HG03457 (cell line): Measurements from ENCODE around the gene TRAK1.

Experiments used
- ATAC-seq: cut with Tn5 transposase; IDR thresholded peaks from one replicate; pipeline ENCODE4 v1.9.1; 2021; ENCODE audit warnings: moderate number of reproducible peaks; ENCODE audit not compliant: unreplicated experiment

The TRAK1 gene

GRCh38 chr3:42174679-42175385 is 83.7 kb downstream of the TRAK1 start:
- no peak for ATAC-seq

- ATAC-seq, result no peak
These were observed 84.5 kb downstream of the TRAK1 start for GRCh38 chr3:42175386-42176240.

GRCh38 chr3:42176242-42177034 is 85.3 kb downstream of the TRAK1 start:
- ATAC-seq, result no peak

- ATAC-seq, result no peak
These were observed 86.1 kb downstream of the TRAK1 start for GRCh38 chr3:42177068-42177800.

GRCh38 chr3:42177801-42178150 is 86.6 kb downstream of the TRAK1 start:
- no peak for ATAC-seq

- ATAC-seq, result no peak
These were observed 88.1 kb downstream of the TRAK1 start for GRCh38 chr3:42179110-42179725.

- no peak for ATAC-seq
These were observed 89.7 kb downstream of the TRAK1 start for GRCh38 chr3:42180901-42181300.

- no peak for ATAC-seq
These were observed 91.4 kb downstream of the TRAK1 start for GRCh38 chr3:42182555-42182954.

- no peak for ATAC-seq
These were observed 93.0 kb downstream of the TRAK1 start for GRCh38 chr3:42183991-42184632.

GRCh38 chr3:42184651-42185443 is 93.7 kb downstream of the TRAK1 start:
- no peak for ATAC-seq

- ATAC-seq, result no peak
These were observed 96.8 kb downstream of the TRAK1 start for GRCh38 chr3:42187936-42188335.

- no peak for ATAC-seq
These were observed 97.2 kb downstream of the TRAK1 start for GRCh38 chr3:42188376-42188775.

GRCh38 chr3:42189001-42189460 is 97.9 kb downstream of the TRAK1 start:
- ATAC-seq, result no peak

- ATAC-seq, result no peak
These were observed 98.6 kb downstream of the TRAK1 start for GRCh38 chr3:42189736-42190135.

GRCh38 chr3:42190701-42191442 is 99.7 kb downstream of the TRAK1 start:
- ATAC-seq, result no peak

- no peak for ATAC-seq
These were observed 100.2 kb downstream of the TRAK1 start for GRCh38 chr3:42191443-42191747.

- ATAC-seq, result no peak
These were observed 101.4 kb downstream of the TRAK1 start for GRCh38 chr3:42192334-42193200.
